Midbrain (tissue), 1 donor: ENCODE data around the gene NAA60.

Source experiments
- DNase-seq: peaks from one replicate; lab custom pipeline; 2025; lab: John Stamatoyannopoulos, UW

NAA60 gene

DNA sequence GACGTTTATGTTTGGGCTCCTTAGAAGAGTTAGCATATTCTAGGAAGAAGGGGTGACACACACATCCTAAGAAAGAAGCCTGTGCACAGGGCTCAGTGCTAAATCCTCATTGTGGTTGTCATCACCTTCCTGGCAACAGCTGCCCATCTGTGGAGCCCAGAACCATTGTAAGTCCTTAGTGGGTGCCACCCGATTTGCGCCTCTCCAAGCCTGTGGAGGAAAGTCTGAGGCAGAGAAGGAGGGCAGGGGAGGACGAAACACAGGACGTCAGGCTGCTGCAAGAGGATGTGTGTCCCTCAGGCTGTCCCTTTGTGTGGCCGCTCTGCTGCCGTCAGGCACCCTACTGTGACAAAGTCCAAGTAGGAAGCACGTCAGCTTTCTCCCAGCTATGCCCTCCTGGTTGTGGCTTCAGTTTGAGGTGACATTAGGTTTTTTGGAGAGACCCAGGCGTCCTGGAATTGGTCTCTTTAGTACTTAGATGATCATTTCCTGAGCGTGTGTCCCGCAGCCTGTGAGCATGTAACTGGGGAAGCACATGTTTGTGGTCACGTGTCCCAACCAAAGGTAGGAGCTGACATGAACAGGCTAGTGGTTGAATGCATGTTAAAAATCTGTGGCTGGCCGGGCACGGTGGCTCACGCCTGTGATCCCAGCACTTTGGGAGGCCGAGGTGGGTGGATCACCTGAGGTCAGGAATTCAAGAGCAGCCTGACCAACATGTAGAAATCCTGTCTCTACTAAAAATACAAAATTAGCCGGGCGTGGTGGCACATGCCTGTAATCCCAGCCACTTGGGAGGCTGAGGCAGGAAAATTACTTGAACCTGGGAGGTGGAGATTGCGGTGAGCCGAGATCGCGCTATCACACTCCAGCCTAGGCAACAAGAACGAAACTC, 68.1 kb downstream of the NAA60 start:
- no peak for DNase-seq

DNA sequence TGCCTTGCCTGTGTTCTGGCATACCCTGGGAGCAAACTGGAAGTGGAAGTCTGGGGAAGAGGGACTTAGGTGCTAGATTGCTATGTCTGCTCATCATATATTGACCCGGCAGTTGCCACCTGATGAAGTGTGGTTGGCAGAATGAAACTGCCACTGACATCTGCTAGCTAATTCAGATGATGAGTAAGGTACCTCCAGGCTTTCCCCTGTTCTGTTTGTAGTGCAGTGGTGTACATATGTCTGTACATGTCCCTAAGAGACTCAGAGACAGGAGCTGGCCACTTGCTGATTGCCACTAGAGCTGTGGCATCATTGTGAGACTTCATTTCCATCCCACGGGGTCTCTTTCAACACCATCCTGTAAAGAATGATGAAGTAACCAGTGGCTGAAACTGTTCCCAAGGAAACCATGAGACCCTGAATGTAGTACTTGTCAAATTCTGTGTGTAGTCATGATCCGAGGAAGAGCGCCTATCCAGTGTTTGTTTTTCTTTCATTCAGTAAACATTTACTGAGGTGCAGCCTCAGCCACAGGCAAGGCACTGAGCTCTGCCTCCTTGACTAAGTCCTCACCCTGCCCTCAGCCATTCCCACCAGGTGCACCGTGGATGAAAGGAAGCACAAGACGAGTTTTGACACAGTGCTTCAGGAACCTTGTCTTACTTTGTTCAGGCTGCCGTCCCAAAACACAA, 70.6 kb downstream of the NAA60 start:
- DNase-seq = no peak

DNA sequence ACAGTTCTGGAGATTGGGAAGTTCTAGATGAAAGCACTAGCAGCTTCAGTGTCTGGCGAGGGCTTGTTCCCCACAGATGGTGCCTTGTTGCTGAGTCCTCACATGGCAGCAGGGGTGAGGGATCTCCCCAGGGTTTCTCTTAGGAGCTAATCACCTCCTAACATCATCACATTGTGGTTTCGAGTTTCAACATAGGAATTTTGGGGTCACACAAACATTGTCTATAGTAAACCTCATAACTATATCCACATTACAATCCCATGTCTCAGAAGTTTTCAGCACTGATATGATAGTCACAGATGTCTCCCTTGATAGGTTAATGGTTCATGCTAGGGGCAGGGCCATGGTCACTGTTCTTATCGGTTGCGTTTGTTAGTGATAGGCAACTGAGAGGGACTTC, 71.1 kb downstream of the NAA60 start:
- DNase-seq = no peak

DNA sequence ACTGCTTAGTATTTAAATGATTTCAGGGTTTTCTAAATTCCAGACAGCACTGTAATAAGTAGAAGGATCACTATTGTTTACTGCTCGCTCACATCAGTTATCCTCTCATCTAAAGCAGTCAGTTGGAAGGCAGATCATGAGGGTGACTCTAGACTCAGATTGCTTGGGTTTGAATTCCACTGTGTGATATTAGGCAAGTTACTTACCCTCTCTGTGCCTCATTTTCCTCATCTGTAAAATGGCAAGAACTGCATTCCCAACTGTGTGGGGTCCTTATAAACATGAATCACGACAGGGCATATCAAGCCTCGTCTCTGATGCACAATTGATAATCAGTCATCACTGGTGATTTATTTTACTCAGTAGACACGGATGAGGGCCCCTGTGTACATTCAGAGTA, 72.4 kb downstream of the NAA60 start:
- no peak for DNase-seq

DNA sequence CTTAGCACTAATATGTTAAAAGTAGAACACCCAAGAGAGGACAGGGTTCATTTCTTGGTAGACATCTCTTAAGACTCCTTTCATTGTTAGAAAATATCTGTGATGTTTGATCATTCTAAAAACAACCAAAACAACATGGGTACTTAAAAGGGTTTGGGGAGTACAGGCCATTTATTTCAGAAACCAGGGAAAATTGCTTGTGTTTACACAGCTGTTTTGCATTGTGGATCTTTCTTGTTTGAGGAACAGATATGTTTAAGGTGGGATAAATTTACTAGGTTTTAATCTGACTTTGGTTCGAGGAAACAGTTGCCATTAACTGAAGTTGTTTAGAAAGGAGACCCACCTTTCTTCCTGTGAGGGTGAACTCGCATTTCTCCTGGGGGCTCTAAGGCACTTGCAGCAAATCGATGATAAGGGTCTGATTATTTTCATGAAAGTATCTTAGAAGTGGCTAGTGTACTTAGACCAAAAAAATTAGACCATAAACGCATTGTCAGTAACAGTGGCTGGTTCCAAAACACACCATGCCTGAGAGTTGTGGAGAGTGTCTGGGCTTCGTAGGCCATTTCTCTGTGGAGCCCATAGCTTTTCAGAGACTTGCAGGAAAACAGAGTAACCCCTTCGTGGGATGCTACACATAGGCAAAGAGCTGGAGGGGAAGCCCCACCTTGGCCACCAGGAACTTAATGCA, 75.0 kb downstream of the NAA60 start:
- DNase-seq = no peak

DNA sequence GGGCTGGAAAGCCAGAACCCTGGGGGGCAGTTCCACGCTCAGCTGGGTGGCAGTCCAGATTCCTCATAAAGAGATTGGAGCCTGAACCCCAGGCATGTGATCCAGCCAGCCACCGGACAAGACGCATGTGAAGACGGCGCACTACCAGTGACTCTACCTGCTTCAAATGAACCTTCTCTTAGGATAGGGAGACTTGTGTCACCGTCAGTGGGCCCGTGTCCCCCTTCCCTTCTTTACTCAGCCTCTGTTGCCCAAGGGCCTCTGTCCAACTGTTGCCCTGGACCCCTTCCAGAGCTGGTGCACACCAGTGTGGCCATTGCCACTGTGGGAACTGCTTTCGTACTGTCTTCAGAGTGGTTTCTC, 75.5 kb downstream of the NAA60 start:
- no peak for DNase-seq

DNA sequence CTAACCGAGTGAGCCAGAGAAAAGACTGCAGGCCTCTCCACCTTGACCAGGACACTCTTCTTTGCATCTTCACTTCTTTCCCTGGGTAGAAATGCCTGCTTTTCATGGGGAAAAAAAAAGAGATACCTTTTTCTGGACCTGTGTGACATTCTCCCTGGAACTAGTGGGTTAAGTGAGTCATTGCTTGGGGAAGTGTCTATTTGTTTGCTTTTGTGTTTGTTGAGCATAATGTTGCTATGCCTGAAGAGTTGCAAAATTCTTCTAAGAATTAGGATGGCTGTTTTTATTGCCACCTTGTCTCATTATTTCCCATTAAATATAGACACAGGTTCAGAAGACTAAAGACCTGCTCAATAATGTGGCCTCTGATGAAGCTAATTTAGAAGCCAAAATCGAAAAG, 76.1 kb downstream of the NAA60 start:
- DNase-seq = no peak

DNA sequence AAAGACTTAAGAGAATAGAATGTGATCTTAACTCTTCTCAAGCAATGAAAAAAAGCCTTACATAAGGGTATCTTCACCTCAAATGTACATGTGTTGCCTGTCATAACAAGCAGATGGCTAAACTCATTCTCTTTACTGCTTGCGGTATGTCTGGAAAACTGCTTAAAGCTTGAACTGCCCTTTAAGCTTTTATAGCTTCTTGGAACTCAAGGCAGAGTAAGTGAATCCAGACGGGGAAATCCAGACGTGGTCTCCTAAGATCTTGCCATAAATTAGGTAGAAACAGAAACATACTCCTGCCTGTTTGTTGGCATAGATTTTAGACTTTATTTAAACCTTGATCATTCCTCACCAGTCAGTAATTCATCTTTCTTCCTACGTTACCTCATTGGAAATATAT, 76.9 kb downstream of the NAA60 start:
- no peak for DNase-seq

DNA sequence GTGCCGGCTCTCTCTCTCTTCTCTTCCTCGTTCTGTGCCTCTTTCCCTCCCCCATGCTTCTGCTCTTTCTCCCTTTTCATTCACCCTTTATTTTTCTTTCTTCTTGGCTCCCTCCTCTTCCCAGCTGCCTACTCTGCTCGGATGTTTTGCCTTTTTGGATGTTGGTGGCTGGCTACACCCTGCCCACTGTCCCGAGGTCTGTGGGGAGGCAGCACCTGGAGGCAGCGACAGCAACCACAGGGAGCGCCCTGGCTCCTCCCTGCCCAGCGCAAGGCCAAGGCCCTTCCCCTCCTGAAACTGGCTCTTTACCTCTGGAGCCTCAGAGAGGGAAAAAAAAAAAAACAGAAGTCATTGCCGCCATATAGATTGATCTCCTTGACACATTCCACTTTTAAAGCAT, 77.4 kb downstream of the NAA60 start:
- no peak for DNase-seq

DNA sequence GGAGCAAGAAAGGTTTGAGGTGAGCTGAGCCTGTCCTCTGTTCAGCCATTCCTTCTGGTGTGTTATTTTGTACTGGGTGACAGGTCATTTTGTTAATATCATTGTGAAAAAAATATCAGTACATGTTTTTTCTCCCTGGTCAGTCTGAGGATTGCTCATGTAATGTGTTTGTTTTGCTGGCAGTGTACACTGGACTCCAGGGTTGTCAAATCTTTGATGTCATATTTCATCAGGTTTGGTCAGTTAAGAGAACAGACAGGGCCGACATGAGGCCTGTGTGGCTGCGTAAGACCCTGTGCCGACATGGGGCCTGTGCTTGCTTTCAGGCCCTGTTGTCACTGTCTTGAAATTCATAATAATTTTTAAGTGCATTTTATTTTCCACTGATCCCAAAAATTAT, 79.8 kb downstream of the NAA60 start:
- DNase-seq = no peak

DNA sequence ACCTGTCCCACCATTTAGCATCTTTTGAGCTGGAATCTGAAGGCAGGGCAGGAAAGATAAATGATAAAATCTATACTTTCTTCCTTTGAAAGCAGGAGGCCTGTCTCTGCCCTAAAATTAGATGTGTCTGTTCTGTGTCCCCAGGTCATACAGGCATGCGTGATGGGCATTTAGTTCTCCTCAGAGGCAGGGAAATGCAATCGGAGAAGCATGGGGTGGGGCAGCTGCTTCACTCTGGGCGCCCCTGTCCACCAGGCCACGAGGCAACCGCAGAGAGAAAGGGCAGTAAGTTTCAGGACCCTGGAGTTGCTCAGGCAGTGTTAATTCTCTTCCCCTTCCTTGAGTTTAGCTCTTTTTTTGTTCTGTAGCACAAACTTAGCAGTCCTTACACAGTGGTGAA, 82.5 kb downstream of the NAA60 start:
- DNase-seq = no peak

DNA sequence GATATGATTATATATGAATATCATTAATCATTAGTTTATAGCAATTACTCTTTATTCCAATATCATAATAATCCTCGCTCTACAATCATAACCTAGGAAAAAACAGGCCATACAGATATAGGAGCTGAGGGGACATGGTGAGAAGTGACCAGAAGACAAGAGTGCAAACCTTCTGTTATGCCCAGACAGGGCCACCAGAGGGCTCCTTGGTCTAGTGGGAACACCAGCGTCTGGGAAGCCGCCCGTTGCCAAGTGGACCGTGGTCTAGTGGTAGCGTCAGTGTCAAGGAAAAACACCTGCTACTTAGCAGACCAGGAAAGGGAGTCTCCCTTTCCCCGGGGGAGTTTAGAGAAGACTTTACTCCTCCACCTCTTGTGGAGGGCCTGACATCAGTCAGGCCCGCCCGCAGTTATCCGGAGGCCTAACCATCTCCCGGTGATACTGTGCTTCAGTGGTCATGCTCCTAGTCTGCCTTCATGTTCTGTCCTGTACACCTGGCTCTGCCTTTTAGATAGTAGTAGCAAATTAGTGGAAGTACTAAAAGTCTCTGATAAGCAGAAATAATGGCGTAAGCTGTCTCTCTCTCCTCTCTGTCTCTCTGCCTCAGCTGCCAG, 83.8 kb downstream of the NAA60 start:
- peak; percentile 46 for DNase-seq

DNA sequence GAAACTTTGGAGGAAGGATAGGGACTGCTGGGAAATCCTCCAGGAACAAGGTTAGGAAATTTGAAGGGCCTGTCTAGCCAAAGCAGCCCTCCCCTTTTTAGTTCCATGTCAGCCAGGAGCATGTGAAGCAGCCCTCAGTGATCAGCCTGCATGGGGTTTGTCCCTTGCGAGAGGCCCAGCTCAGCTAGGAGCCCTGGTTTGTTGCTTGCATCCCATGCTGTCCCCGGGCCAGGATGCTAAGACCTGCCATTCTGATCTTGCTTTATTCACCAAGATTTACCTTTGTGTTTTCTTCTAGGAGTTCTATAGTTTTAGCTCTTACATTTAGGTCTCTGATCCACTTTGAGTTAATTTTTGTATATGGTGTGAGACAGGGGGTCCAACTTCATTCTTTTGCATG, 84.9 kb downstream of the NAA60 start:
- DNase-seq = no peak

DNA sequence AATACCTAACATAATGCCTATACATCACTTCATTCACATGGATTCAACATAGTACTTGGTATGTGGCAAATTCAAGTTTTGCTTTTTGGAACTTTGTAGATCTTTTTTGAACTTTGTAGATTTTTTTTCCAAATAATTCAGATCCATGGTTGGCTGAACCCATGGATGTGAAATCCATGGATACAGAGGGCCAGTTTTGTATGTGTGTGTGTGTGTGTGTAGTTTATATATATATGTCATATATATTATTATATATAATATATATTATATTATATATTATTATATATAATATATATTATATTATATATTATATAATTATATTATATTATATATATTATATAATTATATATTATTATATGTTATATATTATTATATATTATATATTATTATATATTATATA, 85.7 kb downstream of the NAA60 start:
- DNase-seq = no peak

DNA sequence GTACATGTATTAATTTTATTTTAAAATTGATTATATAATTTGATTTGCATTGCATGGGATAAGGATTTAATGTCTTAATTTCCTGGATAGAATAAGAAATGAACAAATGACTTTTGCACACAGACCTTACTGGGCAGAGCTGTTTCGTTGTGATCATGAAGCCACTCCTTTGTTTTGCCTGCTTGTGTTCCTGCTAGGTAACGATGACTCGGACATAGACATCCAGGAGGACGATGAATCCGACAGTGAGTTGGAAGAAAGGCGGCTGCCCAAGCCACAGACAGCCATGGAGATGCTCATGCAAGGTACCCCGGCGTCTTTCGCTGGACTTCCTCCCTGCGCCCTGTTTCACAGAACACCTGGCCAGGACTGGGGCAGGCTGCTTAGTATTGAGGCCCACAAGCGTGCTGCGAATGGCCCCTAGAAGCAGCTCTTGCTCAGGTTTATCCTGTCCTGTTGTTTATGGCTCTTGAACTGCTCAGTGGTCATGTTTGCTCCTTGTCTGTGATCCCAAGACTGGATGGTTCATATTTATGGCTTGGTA, 87.0 kb downstream of the NAA60 start:
- no peak for DNase-seq

DNA sequence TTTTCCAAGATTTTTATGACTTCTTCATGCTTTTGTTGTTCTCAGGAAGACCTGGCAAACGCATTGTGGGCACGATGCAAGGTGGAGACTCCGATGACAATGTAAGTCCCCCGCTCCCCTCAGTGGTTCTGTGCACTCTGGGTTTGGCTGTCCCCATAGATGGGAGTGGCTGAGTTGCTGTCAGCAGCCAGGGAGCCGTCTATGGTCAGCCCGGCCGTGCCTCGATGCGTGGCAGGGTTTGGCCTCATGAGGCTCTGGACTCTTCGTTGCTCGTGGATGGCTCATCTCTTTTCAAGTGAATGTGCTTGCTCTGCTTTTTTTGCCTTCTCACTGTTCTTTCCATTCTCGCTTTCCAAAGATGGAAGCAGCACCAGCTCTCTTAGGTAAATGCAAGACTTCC, 89.3 kb downstream of the NAA60 start:
- no peak for DNase-seq

DNA sequence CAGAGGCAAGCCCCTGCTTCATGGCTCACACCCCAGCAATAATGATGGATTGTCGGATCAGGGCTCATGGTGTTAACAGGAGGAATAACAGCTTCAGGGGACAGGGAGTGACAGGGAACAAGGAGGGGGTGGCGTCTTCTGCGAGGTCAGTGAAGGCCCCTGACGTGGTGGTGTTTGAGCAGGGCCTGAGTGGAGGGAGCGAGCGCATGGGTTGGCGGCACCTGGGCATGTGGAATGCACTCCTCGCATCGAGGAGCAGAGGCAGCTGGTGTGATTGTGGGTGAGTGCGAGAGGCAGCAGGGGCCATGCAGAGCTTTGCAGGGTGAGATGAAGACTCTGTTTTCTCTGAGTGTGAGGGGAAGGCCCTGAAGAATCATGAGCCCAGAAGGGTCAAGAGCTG, 90.6 kb downstream of the NAA60 start:
- no peak for DNase-seq

DNA sequence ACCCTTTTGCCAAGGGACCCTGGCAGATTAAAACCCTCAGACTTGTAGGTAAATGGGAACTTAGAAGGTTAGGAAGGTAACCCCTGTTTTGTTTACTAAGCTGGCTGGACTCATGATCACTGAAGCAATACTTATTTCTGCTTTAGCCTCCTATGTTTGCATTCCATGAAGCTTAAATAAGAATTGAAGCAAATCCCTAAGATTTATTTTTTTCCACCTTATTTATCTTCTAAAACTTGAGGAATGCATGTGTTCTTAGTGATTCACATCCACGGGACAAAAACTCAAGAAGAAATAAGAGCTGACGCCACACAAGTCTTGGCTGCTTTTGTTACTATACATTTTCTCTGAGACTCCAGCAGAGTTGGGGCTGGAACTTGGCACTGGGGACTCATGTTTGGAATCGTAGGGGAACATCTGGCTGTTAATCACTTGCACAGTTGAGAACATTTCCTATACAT, 92.8 kb downstream of the NAA60 start:
- no peak for DNase-seq
